ENCODE data around the gene LARP6. TPM values are rescaled to one million over a fixed set of nuclear protein-coding genes. Genes with fewer than 3 reads are reported as not detected.

The LARP6 gene
- total and polyA plus RNA-seq, 10 donors: 0.85 to 7.0 (median 2.1) TPM

- Histone ChIP-seq H3K4me1 (no peaks in the 10 kb centered on the region), H3K4me3 (no peak overlapping the region), H3K9me3 (peaks cover 0 to 3% (median 0%) of the 10 kb centered on the region in 8 donors), H3K27ac (no peak overlapping the region), H3K27me3 (replicated peaks in 1 of 7) (peaks cover 0 to 11% (median 0%) of the 10 kb centered on the region in 7 donors), H3K36me3 (no peaks in the 10 kb centered on the region)
- intact Hi-C loops (cut with DNase I; ENCODE audit: low total_unique reads): no loop called here
- no peak for DNase-seq
- TF ChIP-seq CTCF (IDR thresholded peaks at IDR 0.05 in 8 of 11, conservative IDR thresholded peaks at IDR 0.05 in 3 of 11) (no peak), POLR2AphosphoS5 (IDR thresholded peaks at IDR 0.05) (no peak), POLR2A (IDR thresholded peaks at IDR 0.05) (no peak)
Observed at GRCh38 chr15:70870051-70870450, 16.1 kb upstream of the LARP6 start.

- WGBS, 5 donors: 77 to 95% (median 91%) methylated on average over 3 of the region's 3 CpGs
- DNase-seq: no peak
- intact Hi-C loops (cut with DNase I; ENCODE audit: low total_unique reads): no loop called here
Observed at GRCh38 chr15:70869346-70869745, 15.4 kb upstream of the LARP6 start.

GRCh38 chr15:70867911-70868467, 14.0 kb upstream of the LARP6 start:
- peaks cover 0 to under 1% (median 0%) of the 10 kb centered on the region in 8 donors for H3K9me3 ChIP-seq
- no peaks in the 10 kb centered on the region for H3K36me3 ChIP-seq
- no peak overlapping the region for H3K4me3 ChIP-seq
- no peaks in the 10 kb centered on the region for H3K27me3 ChIP-seq (replicated peaks in 1 of 7)
- no peaks in the 10 kb centered on the region for H3K4me1 ChIP-seq
- no peak overlapping the region for H3K27ac ChIP-seq
- TF ChIP-seq CTCF (IDR thresholded peaks at IDR 0.05 in 8 of 11, conservative IDR thresholded peaks at IDR 0.05 in 3 of 11) (no peak), POLR2AphosphoS5 (IDR thresholded peaks at IDR 0.05) (no peak), POLR2A (IDR thresholded peaks at IDR 0.05) (no peak)
- DNase-seq: no peak
- intact Hi-C loops (cut with DNase I; ENCODE audit: low total_unique reads): no loop called here
- 53 to 85% (median 56%) methylated on average over 6 of the region's 6 CpGs for WGBS, 5 donors

More at GRCh38 chr15:70869346-70869745, 15.4 kb upstream of the LARP6 start:
- no peaks in the 10 kb centered on the region for H3K4me1 ChIP-seq
- H3K27me3 ChIP-seq (replicated peaks in 1 of 7): peaks cover 0 to 11% (median 0%) of the 10 kb centered on the region in 7 donors
- no peak overlapping the region for H3K27ac ChIP-seq
- TF ChIP-seq POLR2A (IDR thresholded peaks at IDR 0.05): no peak
- TF ChIP-seq POLR2AphosphoS5 (IDR thresholded peaks at IDR 0.05): no peak
- TF ChIP-seq CTCF (IDR thresholded peaks at IDR 0.05 in 8 of 11, conservative IDR thresholded peaks at IDR 0.05 in 3 of 11): no peak
- no peak overlapping the region for H3K4me3 ChIP-seq
- H3K9me3 ChIP-seq: peaks cover 0 to 3% (median 0%) of the 10 kb centered on the region in 8 donors
- H3K36me3 ChIP-seq: no peaks in the 10 kb centered on the region

- Histone ChIP-seq H3K36me3 (no peaks in the 10 kb centered on the region), H3K4me3 (no peak overlapping the region), H3K27me3 (replicated peaks in 1 of 7) (no peaks in the 10 kb centered on the region), H3K9me3 (no peaks in the 10 kb centered on the region), H3K4me1 (no peaks in the 10 kb centered on the region), H3K27ac (no peak overlapping the region)
- TF ChIP-seq POLR2AphosphoS5 (IDR thresholded peaks at IDR 0.05): no peak
- no peak for TF ChIP-seq POLR2A (IDR thresholded peaks at IDR 0.05)
- TF ChIP-seq CTCF (IDR thresholded peaks at IDR 0.05 in 8 of 11, conservative IDR thresholded peaks at IDR 0.05 in 3 of 11): no peak
- intact Hi-C loops (cut with DNase I; ENCODE audit: low total_unique reads): no loop called here
- DNase-seq: no peak
- WGBS, 5 donors: 79 to 92% (median 85%) methylated on average over 5 of the region's 5 CpGs
Observed at GRCh38 chr15:70866982-70867641, 13.2 kb upstream of the LARP6 start.

Data from spleen (tissue), 11 donors.